Jurkat, Clone E6-1 (cell line): Measurements from ENCODE around the gene GPR26. TPM values are rescaled to one million over a fixed set of nuclear protein-coding genes. Genes with fewer than 3 reads are reported as not detected.

ENCODE experiments used
- DNase-seq: peaks from one replicate; pipeline ENCODE4 v3.0.0-alpha.2; 2011; ENCODE audit warnings: low read depth, low spot score
- H3K4me3 ChIP-seq: 2 replicates; pipeline ENCODE4 v1.5.1; 2011; ENCODE audit warnings: mild to moderate bottlenecking, low read length, control low read depth, moderate library complexity
- polyA plus RNA-seq: library from polyadenylated mRNA; unstranded; fragments of >200 nt; gene quantifications from one replicate; pipeline ENCODE4 v1.2.1, GENCODE V29; 2012; ENCODE audit warnings: missing spikeins; ENCODE audit not compliant: insufficient read length, insufficient read depth

GPR26 gene, protein sequence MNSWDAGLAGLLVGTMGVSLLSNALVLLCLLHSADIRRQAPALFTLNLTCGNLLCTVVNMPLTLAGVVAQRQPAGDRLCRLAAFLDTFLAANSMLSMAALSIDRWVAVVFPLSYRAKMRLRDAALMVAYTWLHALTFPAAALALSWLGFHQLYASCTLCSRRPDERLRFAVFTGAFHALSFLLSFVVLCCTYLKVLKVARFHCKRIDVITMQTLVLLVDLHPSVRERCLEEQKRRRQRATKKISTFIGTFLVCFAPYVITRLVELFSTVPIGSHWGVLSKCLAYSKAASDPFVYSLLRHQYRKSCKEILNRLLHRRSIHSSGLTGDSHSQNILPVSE
- polyA plus RNA-seq: not detected

DNA sequence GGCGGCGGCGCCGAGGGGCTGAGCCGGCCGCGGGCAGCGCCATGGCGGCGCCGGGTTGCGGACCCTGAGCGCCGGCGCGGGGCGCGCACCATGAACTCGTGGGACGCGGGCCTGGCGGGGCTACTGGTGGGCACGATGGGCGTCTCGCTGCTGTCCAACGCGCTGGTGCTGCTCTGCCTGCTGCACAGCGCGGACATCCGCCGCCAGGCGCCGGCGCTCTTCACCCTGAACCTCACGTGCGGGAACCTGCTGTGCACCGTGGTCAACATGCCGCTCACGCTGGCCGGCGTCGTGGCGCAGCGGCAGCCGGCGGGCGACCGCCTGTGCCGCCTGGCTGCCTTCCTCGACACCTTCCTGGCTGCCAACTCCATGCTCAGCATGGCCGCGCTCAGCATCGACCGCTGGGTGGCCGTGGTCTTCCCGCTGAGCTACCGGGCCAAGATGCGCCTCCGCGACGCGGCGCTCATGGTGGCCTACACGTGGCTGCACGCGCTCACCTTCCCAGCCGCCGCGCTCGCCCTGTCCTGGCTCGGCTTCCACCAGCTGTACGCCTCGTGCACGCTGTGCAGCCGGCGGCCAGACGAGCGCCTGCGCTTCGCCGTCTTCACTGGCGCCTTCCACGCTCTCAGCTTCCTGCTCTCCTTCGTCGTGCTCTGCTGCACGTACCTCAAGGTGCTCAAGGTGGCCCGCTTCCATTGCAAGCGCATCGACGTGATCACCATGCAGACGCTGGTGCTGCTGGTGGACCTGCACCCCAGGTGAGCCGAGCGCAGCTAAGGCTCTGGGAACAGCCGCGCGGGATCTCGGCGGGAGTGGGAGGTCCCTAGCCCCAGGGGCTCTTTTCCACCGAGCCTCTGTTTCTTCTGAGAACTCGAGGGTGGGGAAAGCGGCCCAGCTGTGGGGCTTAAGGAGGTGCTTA lies at the start of gene GPR26:
TSS of gene GPR26 (plus strand) at position 38 of the 919 bp plus-strand sequence. CDS start at position 91, 53 bp downstream.
- H3K4me3 ChIP-seq: no peak within 1 kb of the TSS
- no peak for DNase-seq

- DNase-seq: no peak
- H3K4me3 ChIP-seq: no peak overlapping the region
Observed at GRCh38 chr10:123618224-123618623, 47.9 kb upstream of the GPR26 start.

- DNase-seq: no peak
- no peak overlapping the region for H3K4me3 ChIP-seq
Observed at GRCh38 chr10:123619067-123619855, 46.9 kb upstream of the GPR26 start.

- H3K4me3 ChIP-seq: no peak overlapping the region
- DNase-seq: no peak
Observed at GRCh38 chr10:123620621-123621020, 45.5 kb upstream of the GPR26 start.

GRCh38 chr10:123621492-123621891 lies 44.7 kb upstream of the GPR26 start:
- H3K4me3 ChIP-seq: no peak overlapping the region
- no peak for DNase-seq

- no peak for DNase-seq
- H3K4me3 ChIP-seq: no peak overlapping the region
Observed at GRCh38 chr10:123621916-123622315, 44.2 kb upstream of the GPR26 start.

DNA sequence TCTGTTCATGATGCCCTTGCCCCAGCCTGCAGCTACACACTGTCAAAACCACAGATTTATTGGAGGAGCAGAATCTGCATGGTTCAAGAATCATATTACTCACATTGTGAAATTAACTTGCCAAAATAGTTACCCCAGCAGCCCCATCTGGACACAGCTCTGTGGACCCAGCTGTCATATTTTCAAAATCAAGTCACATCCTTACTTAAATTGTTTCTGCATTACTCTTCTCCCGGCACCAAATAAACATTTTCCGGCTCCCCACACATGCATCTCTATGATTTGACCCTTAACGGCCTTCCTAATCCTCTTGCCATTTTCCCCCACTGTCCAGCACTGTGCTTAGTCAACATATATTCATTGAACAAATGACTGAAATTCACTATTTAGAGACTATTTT lies 43.8 kb upstream of the GPR26 start:
- no peak for DNase-seq
- H3K4me3 ChIP-seq: no peak overlapping the region

DNA sequence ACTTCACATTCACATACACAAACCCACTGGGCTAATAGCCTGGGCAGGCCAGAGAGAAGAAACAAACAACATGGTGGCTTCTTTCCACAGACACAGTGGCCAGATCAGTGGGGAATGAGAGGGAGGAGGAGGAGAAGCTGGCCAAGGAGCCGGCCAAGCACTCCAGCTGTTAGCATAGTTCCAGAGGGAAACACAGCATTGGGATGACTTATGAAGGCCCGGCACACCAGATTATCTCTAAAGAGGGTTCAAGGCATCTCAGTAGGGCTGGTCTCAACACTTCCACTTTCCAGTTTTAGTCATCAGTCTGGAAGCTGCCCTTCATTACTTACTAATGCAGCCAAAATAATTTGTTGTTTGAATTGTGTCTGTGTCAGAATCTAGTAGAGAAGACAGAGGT lies 42.1 kb upstream of the GPR26 start:
- H3K4me3 ChIP-seq: no peak overlapping the region
- no peak for DNase-seq

GRCh38 chr10:123633106-123633505 lies 33.0 kb upstream of the GPR26 start:
- DNase-seq: no peak

GRCh38 chr10:123633636-123634035 lies 32.5 kb upstream of the GPR26 start:
- no peak overlapping the region for H3K4me3 ChIP-seq
- DNase-seq: no peak

More at GRCh38 chr10:123633106-123633505, 33.0 kb upstream of the GPR26 start:
- H3K4me3 ChIP-seq: no peak overlapping the region

DNA sequence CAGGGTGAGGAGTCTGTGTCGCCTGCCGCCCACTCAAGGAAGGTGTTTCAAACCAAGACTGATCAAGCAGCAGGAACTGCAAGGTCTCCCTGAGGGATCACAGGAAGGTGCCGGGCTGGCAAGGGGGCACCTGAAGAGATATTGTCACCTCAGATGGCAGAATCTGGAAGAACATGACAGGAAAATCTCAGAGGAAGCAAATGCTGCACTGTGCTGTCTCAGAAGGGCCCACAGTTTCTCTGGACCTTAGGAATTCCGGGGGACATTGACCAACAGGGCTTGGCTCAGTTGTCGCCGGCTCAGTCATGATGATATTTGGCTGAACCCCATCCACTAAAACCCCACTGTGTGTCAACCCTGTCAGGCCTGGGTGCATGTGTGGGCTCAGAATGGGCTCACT lies 31.9 kb upstream of the GPR26 start:
- no peak for DNase-seq
- H3K4me3 ChIP-seq: no peak overlapping the region

GRCh38 chr10:123635131-123635530 lies 31.0 kb upstream of the GPR26 start:
- no peak overlapping the region for H3K4me3 ChIP-seq
- no peak for DNase-seq

- H3K4me3 ChIP-seq: no peak overlapping the region
- no peak for DNase-seq
Observed at GRCh38 chr10:123635745-123636144, 30.4 kb upstream of the GPR26 start.

GRCh38 chr10:123636598-123637325 lies 29.4 kb upstream of the GPR26 start:
- H3K4me3 ChIP-seq: no peak overlapping the region
- no peak for DNase-seq

GRCh38 chr10:123637326-123637880 lies 28.8 kb upstream of the GPR26 start:
- H3K4me3 ChIP-seq: no peak overlapping the region

GRCh38 chr10:123639131-123639530 lies 27.0 kb upstream of the GPR26 start:
- DNase-seq: no peak
- H3K4me3 ChIP-seq: no peak overlapping the region

More at GRCh38 chr10:123637326-123637880, 28.8 kb upstream of the GPR26 start:
- DNase-seq: no peak

DNA sequence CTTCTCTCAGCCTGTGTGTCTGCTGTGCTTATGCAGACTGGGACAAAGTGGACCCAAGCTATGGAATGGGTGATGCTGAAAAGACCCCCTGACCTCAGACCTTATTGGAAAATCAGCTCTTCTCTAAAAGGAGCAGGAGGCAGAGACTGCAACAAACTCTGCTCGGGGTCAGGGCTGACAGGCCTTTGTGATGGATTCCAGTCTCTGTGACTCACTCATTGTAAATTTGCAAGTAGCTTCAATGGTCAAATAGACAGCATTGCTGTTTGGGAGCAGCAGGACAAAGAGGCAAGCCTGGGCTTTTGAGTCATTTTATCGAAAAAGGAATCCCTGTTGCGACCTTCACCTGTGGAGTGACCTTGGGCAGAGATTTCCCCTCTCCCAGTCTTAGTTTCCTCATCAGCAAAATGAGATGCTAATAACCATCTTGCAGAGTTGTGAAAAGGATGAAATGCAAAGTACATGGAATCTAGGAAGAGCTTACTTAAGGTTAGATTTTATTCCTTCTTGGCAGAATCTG lies 26.1 kb upstream of the GPR26 start:
- no peak overlapping the region for H3K4me3 ChIP-seq
- no peak for DNase-seq

DNA sequence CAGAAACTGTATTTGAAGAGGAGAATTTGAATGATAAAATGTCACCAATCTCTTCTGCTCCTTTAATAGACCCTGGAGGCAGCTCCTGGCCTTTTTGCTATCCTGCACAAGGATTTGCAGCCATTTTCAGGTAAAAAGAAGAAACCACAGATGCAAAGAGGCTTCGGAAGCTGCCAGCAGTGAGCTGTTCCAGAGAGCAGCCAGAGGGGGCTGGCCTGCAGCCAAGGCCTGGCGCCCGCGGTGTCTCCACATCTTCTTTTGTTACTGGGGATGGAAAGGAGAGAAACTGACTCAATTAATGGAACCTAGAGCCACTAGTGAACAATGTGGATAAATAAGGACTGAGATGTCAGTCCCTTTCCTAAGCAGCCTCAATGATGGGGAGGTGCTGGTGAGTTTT lies 23.9 kb upstream of the GPR26 start:
- no peak overlapping the region for H3K4me3 ChIP-seq
- DNase-seq: no peak
